HG02798 (cell line): ENCODE results near the gene FBXO41.

ENCODE experiments used
- ATAC-seq: cut with Tn5 transposase; IDR thresholded peaks from one replicate; pipeline ENCODE4 v1.9.1; 2021; ENCODE audit warnings: mild to moderate bottlenecking; ENCODE audit not compliant: unreplicated experiment, poor library complexity

Gene FBXO41

GRCh38 chr2:73291093-73291460, 6.8 kb upstream of the FBXO41 start:
- ATAC-seq, result no peak

GRCh38 chr2:73290049-73290839, 6.0 kb upstream of the FBXO41 start:
- no peak for ATAC-seq

GRCh38 chr2:73289304-73289703, 5.0 kb upstream of the FBXO41 start:
- ATAC-seq, result no peak

- no peak for ATAC-seq
Observed at GRCh38 chr2:73286134-73286655, 1.9 kb upstream of the FBXO41 start.

- ATAC-seq, result peak; percentile 45
Observed at GRCh38 chr2:73285159-73285739, 971 bp upstream of the FBXO41 start.

GRCh38 chr2:73283545-73284295, 558 bp downstream of the FBXO41 start:
- ATAC-seq, result peak; percentile 17

GRCh38 chr2:73282924-73283544, 1.2 kb downstream of the FBXO41 start:
- ATAC-seq, result no peak

- ATAC-seq, result no peak
Observed at GRCh38 chr2:73281244-73281643, 3.0 kb downstream of the FBXO41 start.

- no peak for ATAC-seq
Observed at GRCh38 chr2:73279852-73280251, 4.4 kb downstream of the FBXO41 start.

GRCh38 chr2:73272270-73272669, 12.0 kb downstream of the FBXO41 start:
- ATAC-seq, result no peak

GRCh38 chr2:73269686-73270465, 14.4 kb downstream of the FBXO41 start:
- ATAC-seq, result no peak

GRCh38 chr2:73268830-73269685, 15.2 kb downstream of the FBXO41 start:
- peak; percentile 77 for ATAC-seq

- no peak for ATAC-seq
Observed at GRCh38 chr2:73268366-73268829, 15.9 kb downstream of the FBXO41 start.

- ATAC-seq, result no peak
Observed at GRCh38 chr2:73267008-73267407, 17.3 kb downstream of the FBXO41 start.

GRCh38 chr2:73266061-73266901, 18.0 kb downstream of the FBXO41 start:
- ATAC-seq, result no peak

GRCh38 chr2:73265298-73266060, 18.8 kb downstream of the FBXO41 start:
- no peak for ATAC-seq

- ATAC-seq, result no peak
Observed at GRCh38 chr2:73264783-73265182, 19.5 kb downstream of the FBXO41 start.

GRCh38 chr2:73264332-73264606, 20.0 kb downstream of the FBXO41 start:
- no peak for ATAC-seq
